MCF 10A (cell line): ENCODE measurements around the gene CAMSAP1. TPM values are rescaled to one million over a fixed set of nuclear protein-coding genes. Genes with fewer than 3 reads are reported as not detected.

Experiments used
- BruUV-seq: library from RNA; stranded (reverse); fragments of 400-500 nt; replicated peaks from 2 replicates; lab custom pipeline; 2021; lab: Mats Ljungman, UMichigan
- CTCF ChIA-PET: fragments of 300-600 bp; sonication (Branson Sonifier 250); formaldehyde crosslinking; extraction: SDS; loops from one replicate; lab custom pipeline; 2021; ENCODE audit warnings: antibody characterized with exemption, inconsistent platforms; lab: Yijun Ruan, JAX
- POLR2A ChIA-PET: fragments of 300-600, 350-650 bp; sonication (Branson Sonifier 250); formaldehyde crosslinking; extraction: SDS; loops from one replicate; lab custom pipeline; 2020; ENCODE audit warnings: antibody characterized with exemption, inconsistent platforms; lab: Yijun Ruan, JAX
- DNase-seq: peaks from one replicate; pipeline ENCODE4 v3.0.0-alpha.2; 2018; ENCODE audit not compliant: unreplicated experiment
- H3K27ac Mint-ChIP-seq: one replicate; pipeline ENCODE4 v1.8.0; 2022; ENCODE audit warnings: mild to moderate bottlenecking, low read depth, mixed read lengths; ENCODE audit not compliant: unreplicated experiment
- H3K27me3 Mint-ChIP-seq: one replicate; pipeline ENCODE4 v1.8.0; 2022; ENCODE audit warnings: mixed read lengths; ENCODE audit not compliant: insufficient read depth, unreplicated experiment
- H3K36me3 Mint-ChIP-seq: one replicate; pipeline ENCODE4 v1.8.0; 2022; ENCODE audit warnings: mild to moderate bottlenecking, moderate library complexity, mixed read lengths; ENCODE audit not compliant: insufficient read depth, unreplicated experiment
- H3K4me1 Mint-ChIP-seq: one replicate; pipeline ENCODE4 v1.8.0; 2022; ENCODE audit warnings: mixed read lengths; ENCODE audit not compliant: insufficient read depth, unreplicated experiment
- H3K4me3 Mint-ChIP-seq: one replicate; pipeline ENCODE4 v1.8.0; 2022; ENCODE audit warnings: mild to moderate bottlenecking, moderate library complexity, mixed read lengths; ENCODE audit not compliant: unreplicated experiment
- H3K9me3 Mint-ChIP-seq: one replicate; pipeline ENCODE4 v1.8.0; 2022; ENCODE audit warnings: mixed read lengths; ENCODE audit not compliant: unreplicated experiment
- intact Hi-C: fragments of 100-400 bp; cut with micrococcal nuclease; formaldehyde crosslinking; loops from 2 replicates; pipeline ENCODE4 v1.14.1; 2022
- total RNA-seq: library from RNA; stranded (reverse); gene quantifications from 2 replicates; pipeline ENCODE4 v1.2.3, GENCODE V29; 2022
- TF ChIP-seq, protein P1 (sequence below): fragments of 200-600 bp; IDR thresholded peaks from one replicate; pipeline ENCODE4 v1.8.0; 2022; ENCODE audit warnings: antibody characterized with exemption, mild to moderate bottlenecking; ENCODE audit not compliant: unreplicated experiment

CAMSAP1 gene
- total RNA-seq, 1 experiment from 2014 or later, result 39.5 TPM

- ChIA-PET CTCF (interaction anchor here (1.0 kb wide), 1 partner anchor 27 kb away, joined by 4 read pairs; no protein-coding TSS in a partner anchor), POLR2A (interaction anchor here (0.7 to 1.5 kb wide), 3 partner anchors 11 to 329 kb away, joined by 3 to 4 read pairs (median 3); no protein-coding TSS in a partner anchor)
- peak; percentile 57 for DNase-seq
- H3K36me3 Mint-ChIP-seq, result peaks cover 10% of the 10 kb centered on the region
- no peaks in the 10 kb centered on the region for H3K9me3 Mint-ChIP-seq
- no peak overlapping the region for H3K4me3 Mint-ChIP-seq
- H3K4me1 Mint-ChIP-seq, result peaks cover 11% of the 10 kb centered on the region
- no TSS peak for BruUV-seq
- peak overlapping the region; percentile 76 for H3K27ac Mint-ChIP-seq
- H3K27me3 Mint-ChIP-seq, result no peaks in the 10 kb centered on the region
- intact Hi-C loops, result no loop called here
- TF ChIP-seq, protein P1, sequence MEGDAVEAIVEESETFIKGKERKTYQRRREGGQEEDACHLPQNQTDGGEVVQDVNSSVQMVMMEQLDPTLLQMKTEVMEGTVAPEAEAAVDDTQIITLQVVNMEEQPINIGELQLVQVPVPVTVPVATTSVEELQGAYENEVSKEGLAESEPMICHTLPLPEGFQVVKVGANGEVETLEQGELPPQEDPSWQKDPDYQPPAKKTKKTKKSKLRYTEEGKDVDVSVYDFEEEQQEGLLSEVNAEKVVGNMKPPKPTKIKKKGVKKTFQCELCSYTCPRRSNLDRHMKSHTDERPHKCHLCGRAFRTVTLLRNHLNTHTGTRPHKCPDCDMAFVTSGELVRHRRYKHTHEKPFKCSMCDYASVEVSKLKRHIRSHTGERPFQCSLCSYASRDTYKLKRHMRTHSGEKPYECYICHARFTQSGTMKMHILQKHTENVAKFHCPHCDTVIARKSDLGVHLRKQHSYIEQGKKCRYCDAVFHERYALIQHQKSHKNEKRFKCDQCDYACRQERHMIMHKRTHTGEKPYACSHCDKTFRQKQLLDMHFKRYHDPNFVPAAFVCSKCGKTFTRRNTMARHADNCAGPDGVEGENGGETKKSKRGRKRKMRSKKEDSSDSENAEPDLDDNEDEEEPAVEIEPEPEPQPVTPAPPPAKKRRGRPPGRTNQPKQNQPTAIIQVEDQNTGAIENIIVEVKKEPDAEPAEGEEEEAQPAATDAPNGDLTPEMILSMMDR, result no peak
Measured at GRCh38 chr9:135925496-135926133, 18.3 kb upstream of the CAMSAP1 start.

GRCh38 chr9:135924628-135925338 is 17.4 kb upstream of the CAMSAP1 start:
- Mint-ChIP-seq H3K36me3 (peaks cover 10% of the 10 kb centered on the region), H3K4me1 (peaks cover 7% of the 10 kb centered on the region), H3K27ac (no peak overlapping the region), H3K9me3 (no peaks in the 10 kb centered on the region), H3K4me3 (no peak overlapping the region), H3K27me3 (no peaks in the 10 kb centered on the region)
- ChIA-PET CTCF (interaction anchor here (0.7 kb wide), 1 partner anchor 467 kb away, joined by 3 read pairs; no protein-coding TSS in a partner anchor), POLR2A (interaction anchor here (1.5 kb wide), 1 partner anchor 10 kb away, joined by 4 read pairs; no protein-coding TSS in a partner anchor)
- BruUV-seq, result no TSS peak
- TF ChIP-seq, protein P1, result no peak
- intact Hi-C loops, result no loop called here
- no peak for DNase-seq

GRCh38 chr9:135923508-135923907 is 16.2 kb upstream of the CAMSAP1 start:
- ChIA-PET POLR2A (no interaction called here), CTCF (no interaction called here)
- intact Hi-C loops, result no loop called here
- H3K27ac Mint-ChIP-seq, result no peak overlapping the region
- TF ChIP-seq, protein P1, result no peak
- no TSS peak for BruUV-seq
- H3K27me3 Mint-ChIP-seq, result no peaks in the 10 kb centered on the region
- no peak for DNase-seq
- no peaks in the 10 kb centered on the region for H3K9me3 Mint-ChIP-seq
- peaks cover 10% of the 10 kb centered on the region for H3K36me3 Mint-ChIP-seq
- H3K4me1 Mint-ChIP-seq, result peaks cover 7% of the 10 kb centered on the region
- H3K4me3 Mint-ChIP-seq, result no peak overlapping the region

- intact Hi-C loops, result no loop called here
- H3K9me3 Mint-ChIP-seq, result no peaks in the 10 kb centered on the region
- no peak overlapping the region for H3K27ac Mint-ChIP-seq
- DNase-seq, result no peak
- CTCF ChIA-PET, result interaction anchor here (1.2 kb wide), 1 partner anchor 58 kb away, joined by 3 read pairs; no protein-coding TSS in a partner anchor
- POLR2A ChIA-PET, result no interaction called here
- TF ChIP-seq, protein P1, result no peak
- no peaks in the 10 kb centered on the region for H3K4me1 Mint-ChIP-seq
- peaks cover 15% of the 10 kb centered on the region for H3K36me3 Mint-ChIP-seq
- no peaks in the 10 kb centered on the region for H3K27me3 Mint-ChIP-seq
- H3K4me3 Mint-ChIP-seq, result no peak overlapping the region
- no TSS peak for BruUV-seq
Measured at GRCh38 chr9:135921749-135922310, 14.5 kb upstream of the CAMSAP1 start.
